A549 treated with Mapracorat at 1 μM for 4 hours (cell line): ENCODE measurements around the gene SLC25A24. TPM values are rescaled to one million over a fixed set of nuclear protein-coding genes. Genes with fewer than 3 reads are reported as not detected.

ENCODE experiments used
- total RNA-seq: library from RNA; stranded (reverse); fragments of 200-300 nt; extraction: Qiagen RNA extraction; gene quantifications from 5 replicates; pipeline ENCODE4 v1.2.3, GENCODE V29; 2022

Gene SLC25A24
- total RNA-seq, result 21.2 to 29.7 TPM (median 28.6 TPM) in 5 replicates

DNA sequence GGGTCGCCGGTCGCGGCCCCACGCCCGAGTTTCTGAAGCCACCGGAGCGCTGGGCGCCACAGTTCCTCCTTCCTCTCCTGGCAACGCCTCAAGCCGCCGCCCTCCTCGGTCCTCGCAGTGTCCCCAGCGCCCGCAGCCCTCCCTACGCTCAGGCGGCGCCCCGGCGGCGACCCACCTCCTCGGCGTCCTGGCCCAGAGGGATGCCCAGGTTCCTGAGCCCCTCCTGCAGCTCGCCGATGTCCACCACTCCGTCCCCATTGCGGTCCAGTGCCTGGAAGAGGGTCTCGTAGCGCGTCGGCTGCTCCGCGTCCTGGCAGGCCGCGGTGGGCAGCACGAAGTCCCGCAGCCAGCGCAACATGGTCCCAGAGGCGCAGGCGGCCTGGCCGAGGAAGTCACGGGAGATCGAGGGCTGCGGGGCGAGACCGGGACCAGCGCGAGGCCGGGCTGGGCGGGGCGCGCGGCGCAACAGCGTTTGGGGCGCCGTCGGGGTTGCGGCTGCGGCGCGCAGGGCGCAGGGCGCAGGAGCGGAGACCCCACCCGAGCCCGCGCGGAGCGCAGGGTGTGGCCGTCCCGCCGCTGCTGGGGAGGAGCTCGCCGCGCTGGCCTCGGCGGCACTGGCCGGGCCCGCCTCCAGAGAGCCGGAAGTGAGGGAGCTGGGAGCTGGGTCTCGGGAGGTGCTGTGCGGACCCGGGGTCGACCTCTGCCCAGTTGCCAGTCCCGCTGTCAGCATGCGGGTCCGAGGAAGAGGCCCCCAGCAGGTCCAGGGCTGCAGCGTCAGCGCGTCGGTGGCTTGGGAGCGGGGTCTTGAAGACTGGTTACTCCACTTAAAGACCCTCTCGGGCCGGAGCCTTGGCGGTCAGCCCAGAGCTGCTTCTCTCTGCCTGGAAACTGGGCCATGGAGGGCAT lies at the start of gene SLC25A24:
SLC25A24 (minus strand) TSS at position 563 of the 906 bp plus-strand sequence; CDS start at position 358, 205 bp downstream.

DNA sequence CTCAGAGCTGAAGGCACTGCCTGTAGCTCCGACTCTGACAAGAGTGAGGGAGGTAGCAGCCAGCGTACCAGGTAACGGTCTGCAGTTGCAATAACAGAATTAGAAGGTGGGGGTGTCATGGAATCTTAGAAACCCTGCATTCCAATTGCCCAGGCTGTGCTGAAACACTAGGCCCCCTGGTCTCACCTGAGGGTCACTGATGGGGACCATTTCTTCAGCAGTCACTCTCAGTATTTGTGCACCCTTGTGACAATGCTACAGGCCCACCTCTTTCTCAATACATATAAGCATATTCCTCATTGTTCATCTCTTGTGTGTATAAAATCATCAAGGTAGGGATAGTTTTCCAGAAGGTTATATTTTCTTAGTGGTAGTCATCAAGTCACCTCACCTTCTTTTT lies 43.8 kb upstream of the SLC25A24 start, which contains the start of gene NBPF4:
NBPF4 (minus strand) TSS at position 101 of the 400 bp plus-strand sequence. CDS start 315 bp downstream, outside the sequence.

Other genes starting within 250 kb of the SLC25A24 start
- 0.29 to 1.1 TPM (median 0.67 TPM) in 5 replicates for gene VAV3, start 235.2 kb downstream of the SLC25A24 start, total RNA-seq
- 0.12 to 0.16 TPM (median 0.14 TPM) in 4 of 5 replicates, not detected in the other for gene NBPF4, start 43.7 kb upstream of the SLC25A24 start, total RNA-seq
- gene NBPF6, start 250.0 kb upstream of the SLC25A24 start, total RNA-seq, result 0.15 TPM in 1 of 5 replicates, not detected in the others